Measurements from ENCODE around the gene MTHFD1L.

MTHFD1L gene

GRCh38 chr6:150898399-150899170 lies 33.1 kb downstream of the MTHFD1L start:
- Histone ChIP-seq H3K4me1 (ENCODE audit: insufficient read depth, poor library complexity, severe bottlenecking) (peaks cover 9% of the 10 kb centered on the region), H3K36me3 (ENCODE audit: low read depth) (peaks cover 50% of the 10 kb centered on the region), H3K27ac (ENCODE audit: poor library complexity, severe bottlenecking) (no peak overlapping the region), H3K27me3 (ENCODE audit: insufficient read depth, poor library complexity, severe bottlenecking) (no peaks in the 10 kb centered on the region), H3K4me3 (ENCODE audit: severe bottlenecking) (no peak overlapping the region), H3K9me3 (ENCODE audit: severe bottlenecking) (no peaks in the 10 kb centered on the region)
- DNase-seq (ENCODE audit: low spot score) (no peak), ATAC-seq (ENCODE audit: low read depth) (no peak)
- TF ChIP-seq, protein P1, sequence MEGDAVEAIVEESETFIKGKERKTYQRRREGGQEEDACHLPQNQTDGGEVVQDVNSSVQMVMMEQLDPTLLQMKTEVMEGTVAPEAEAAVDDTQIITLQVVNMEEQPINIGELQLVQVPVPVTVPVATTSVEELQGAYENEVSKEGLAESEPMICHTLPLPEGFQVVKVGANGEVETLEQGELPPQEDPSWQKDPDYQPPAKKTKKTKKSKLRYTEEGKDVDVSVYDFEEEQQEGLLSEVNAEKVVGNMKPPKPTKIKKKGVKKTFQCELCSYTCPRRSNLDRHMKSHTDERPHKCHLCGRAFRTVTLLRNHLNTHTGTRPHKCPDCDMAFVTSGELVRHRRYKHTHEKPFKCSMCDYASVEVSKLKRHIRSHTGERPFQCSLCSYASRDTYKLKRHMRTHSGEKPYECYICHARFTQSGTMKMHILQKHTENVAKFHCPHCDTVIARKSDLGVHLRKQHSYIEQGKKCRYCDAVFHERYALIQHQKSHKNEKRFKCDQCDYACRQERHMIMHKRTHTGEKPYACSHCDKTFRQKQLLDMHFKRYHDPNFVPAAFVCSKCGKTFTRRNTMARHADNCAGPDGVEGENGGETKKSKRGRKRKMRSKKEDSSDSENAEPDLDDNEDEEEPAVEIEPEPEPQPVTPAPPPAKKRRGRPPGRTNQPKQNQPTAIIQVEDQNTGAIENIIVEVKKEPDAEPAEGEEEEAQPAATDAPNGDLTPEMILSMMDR (IDR thresholded peaks at IDR 0.05; ENCODE audit: poor library complexity, severe bottlenecking) = no peak

DNA sequence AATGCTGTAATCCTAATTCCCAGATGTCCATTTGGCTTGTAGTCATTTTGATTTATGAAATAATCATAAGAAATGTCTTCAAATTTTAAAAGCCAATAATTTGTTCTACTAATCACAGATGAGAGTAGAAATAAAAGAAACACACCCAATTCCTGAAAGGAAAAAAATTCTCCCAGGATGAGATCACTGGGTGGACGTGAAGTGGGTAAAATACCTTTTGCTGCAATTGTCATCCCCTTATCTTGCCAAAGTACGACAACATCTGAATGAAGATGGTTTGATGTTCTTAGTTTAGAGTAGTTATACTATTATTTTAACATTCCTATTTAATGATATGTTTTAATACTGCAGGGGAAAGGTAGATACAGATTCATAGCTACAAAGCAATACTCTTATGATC lies 33.7 kb downstream of the MTHFD1L start:
- no peaks in the 10 kb centered on the region for H3K27me3 ChIP-seq (ENCODE audit: insufficient read depth, poor library complexity, severe bottlenecking)
- H3K9me3 ChIP-seq (ENCODE audit: severe bottlenecking) = no peaks in the 10 kb centered on the region
- no peak overlapping the region for H3K27ac ChIP-seq (ENCODE audit: poor library complexity, severe bottlenecking)
- TF ChIP-seq, protein P1 (IDR thresholded peaks at IDR 0.05; ENCODE audit: poor library complexity, severe bottlenecking) = no peak
- peaks cover 50% of the 10 kb centered on the region for H3K36me3 ChIP-seq (ENCODE audit: low read depth)
- no peak for DNase-seq (ENCODE audit: low spot score)
- no peak for ATAC-seq (ENCODE audit: low read depth)
- H3K4me3 ChIP-seq (ENCODE audit: severe bottlenecking) = no peak overlapping the region
- peaks cover 9% of the 10 kb centered on the region for H3K4me1 ChIP-seq (ENCODE audit: insufficient read depth, poor library complexity, severe bottlenecking)

- H3K27me3 ChIP-seq (ENCODE audit: insufficient read depth, poor library complexity, severe bottlenecking) = no peaks in the 10 kb centered on the region
- H3K9me3 ChIP-seq (ENCODE audit: severe bottlenecking) = no peaks in the 10 kb centered on the region
- TF ChIP-seq, protein P1 (IDR thresholded peaks at IDR 0.05; ENCODE audit: poor library complexity, severe bottlenecking) = no peak
- no peak overlapping the region for H3K4me3 ChIP-seq (ENCODE audit: severe bottlenecking)
- peaks cover 45% of the 10 kb centered on the region for H3K36me3 ChIP-seq (ENCODE audit: low read depth)
- H3K27ac ChIP-seq (ENCODE audit: poor library complexity, severe bottlenecking) = no peak overlapping the region
- DNase-seq (ENCODE audit: low spot score) = no peak
- ATAC-seq (ENCODE audit: low read depth) = no peak
- H3K4me1 ChIP-seq (ENCODE audit: insufficient read depth, poor library complexity, severe bottlenecking) = peaks cover 2% of the 10 kb centered on the region
Measured at GRCh38 chr6:150900049-150900448, 34.5 kb downstream of the MTHFD1L start.

DNA sequence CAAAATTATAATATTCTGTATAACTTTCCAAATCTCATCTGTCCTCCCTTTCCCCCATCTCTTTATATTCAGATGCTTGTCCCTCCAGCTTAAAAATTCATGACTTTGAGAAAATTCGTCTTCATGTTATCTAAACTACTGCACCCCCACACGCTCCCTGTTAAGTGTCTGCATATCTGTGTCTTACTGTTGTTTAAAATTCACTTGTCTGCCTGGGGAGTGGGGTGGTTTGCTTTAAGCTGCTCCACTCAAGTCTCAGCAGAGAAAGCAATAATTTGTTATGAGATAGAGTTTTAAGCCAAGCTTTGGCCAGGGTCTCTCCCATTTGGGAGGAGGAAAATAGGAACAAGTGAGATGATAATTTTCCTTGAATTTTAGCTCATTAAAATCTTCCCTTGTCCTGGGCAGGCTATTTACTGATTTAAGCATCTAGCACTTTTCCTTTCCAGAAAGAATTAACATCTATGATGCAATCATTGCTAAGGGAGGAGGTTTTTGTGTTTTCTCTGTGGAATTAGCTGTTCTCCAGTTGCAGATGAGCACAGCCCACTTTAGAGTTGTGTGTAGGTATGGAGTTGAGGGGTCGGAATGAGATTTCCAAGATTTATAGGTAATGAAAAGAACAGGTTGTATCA lies 36.8 kb downstream of the MTHFD1L start:
- Histone ChIP-seq H3K27me3 (ENCODE audit: insufficient read depth, poor library complexity, severe bottlenecking) (no peaks in the 10 kb centered on the region), H3K4me3 (ENCODE audit: severe bottlenecking) (no peak overlapping the region), H3K36me3 (ENCODE audit: low read depth) (peaks cover 46% of the 10 kb centered on the region), H3K27ac (ENCODE audit: poor library complexity, severe bottlenecking) (no peak overlapping the region), H3K4me1 (ENCODE audit: insufficient read depth, poor library complexity, severe bottlenecking) (no peaks in the 10 kb centered on the region), H3K9me3 (ENCODE audit: severe bottlenecking) (no peaks in the 10 kb centered on the region)
- TF ChIP-seq, protein P1 (IDR thresholded peaks at IDR 0.05; ENCODE audit: poor library complexity, severe bottlenecking) = no peak
- ATAC-seq (ENCODE audit: low read depth) = no peak
- no peak for DNase-seq (ENCODE audit: low spot score)

- ATAC-seq (ENCODE audit: low read depth) = no peak
- no peak overlapping the region for H3K27ac ChIP-seq (ENCODE audit: poor library complexity, severe bottlenecking)
- H3K27me3 ChIP-seq (ENCODE audit: insufficient read depth, poor library complexity, severe bottlenecking) = no peaks in the 10 kb centered on the region
- no peak overlapping the region for H3K4me3 ChIP-seq (ENCODE audit: severe bottlenecking)
- no peaks in the 10 kb centered on the region for H3K4me1 ChIP-seq (ENCODE audit: insufficient read depth, poor library complexity, severe bottlenecking)
- no peak for DNase-seq (ENCODE audit: low spot score)
- TF ChIP-seq, protein P1 (IDR thresholded peaks at IDR 0.05; ENCODE audit: poor library complexity, severe bottlenecking) = peak; percentile 20
- no peaks in the 10 kb centered on the region for H3K9me3 ChIP-seq (ENCODE audit: severe bottlenecking)
- peaks cover 35% of the 10 kb centered on the region for H3K36me3 ChIP-seq (ENCODE audit: low read depth)
Measured at GRCh38 chr6:150905769-150906168, 40.3 kb downstream of the MTHFD1L start.
